NCI-H187 (cell line): Measurements from ENCODE around the gene CMIP.

Experiments used
- DNase-seq, 2 experiments: peaks; one replicate each; lab custom pipeline; 2025; lab: John Stamatoyannopoulos, UW

CMIP gene

GRCh38 chr16:81703177-81704155, 258.9 kb downstream of the CMIP start:
- no peak for DNase-seq

DNA sequence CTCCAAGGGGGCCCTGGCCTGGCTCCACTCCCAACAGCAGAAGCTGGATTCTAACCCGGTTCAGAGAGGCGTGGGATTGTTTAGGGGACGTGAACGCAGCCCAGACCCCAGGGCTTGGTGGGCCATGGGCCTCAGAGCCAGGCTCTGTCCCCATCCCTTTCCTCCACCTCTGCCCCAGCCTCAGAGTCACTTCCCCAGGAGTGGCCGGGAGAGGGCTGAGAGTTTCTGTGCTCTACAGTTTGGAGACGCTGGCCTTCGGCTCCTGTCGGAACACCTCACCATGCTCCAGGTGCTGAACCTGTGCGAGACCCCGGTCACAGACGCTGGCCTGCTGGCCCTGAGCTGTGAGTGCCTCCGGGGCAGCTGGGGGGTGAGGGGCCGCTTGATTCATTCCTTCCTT, 260.7 kb downstream of the CMIP start:
- no peak for DNase-seq

- DNase-seq = no peak
These were observed 262.0 kb downstream of the CMIP start for GRCh38 chr16:81706327-81707295.

DNA sequence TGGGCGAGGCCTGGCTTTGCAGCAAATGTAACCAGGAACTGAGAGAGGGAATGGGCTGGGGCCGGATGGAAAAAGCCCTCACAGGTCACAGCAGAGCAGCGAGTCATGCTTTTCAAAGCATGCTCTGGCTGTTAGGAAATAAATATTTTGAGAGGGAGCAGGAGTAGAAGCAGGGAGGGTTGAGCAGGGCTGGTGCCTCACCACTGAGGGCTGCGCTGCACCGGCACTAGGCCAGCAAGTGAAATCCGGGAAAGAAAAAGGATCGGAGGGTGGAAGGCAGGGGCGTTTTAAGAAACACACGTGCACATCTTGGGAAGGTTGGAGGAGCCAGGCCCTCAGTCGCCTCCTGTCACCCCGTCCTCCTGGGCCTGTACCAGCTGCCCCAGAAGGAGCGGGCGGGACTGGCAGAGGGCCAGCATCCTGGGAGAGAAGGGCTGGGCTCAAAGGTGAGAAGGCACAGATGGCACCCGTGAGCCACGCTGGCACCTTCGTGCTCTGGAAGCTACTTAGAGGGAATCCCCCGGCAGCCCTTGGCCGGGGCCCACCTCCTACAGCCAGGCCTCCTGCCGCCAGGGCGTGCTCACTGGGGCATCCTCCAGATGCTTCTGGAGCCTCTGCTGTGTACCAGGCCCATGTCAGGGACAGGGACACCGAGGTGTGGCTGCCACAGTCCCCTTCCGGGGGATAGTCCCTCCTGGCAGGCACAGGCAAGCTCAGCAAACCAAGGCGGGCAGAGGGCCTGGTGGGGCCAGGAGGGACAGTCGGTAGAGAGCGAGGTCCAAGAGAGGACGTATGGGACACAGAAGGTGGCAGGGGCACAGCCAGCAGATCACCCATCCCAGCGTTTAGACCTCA, 263.0 kb downstream of the CMIP start:
- no peak for DNase-seq

DNA sequence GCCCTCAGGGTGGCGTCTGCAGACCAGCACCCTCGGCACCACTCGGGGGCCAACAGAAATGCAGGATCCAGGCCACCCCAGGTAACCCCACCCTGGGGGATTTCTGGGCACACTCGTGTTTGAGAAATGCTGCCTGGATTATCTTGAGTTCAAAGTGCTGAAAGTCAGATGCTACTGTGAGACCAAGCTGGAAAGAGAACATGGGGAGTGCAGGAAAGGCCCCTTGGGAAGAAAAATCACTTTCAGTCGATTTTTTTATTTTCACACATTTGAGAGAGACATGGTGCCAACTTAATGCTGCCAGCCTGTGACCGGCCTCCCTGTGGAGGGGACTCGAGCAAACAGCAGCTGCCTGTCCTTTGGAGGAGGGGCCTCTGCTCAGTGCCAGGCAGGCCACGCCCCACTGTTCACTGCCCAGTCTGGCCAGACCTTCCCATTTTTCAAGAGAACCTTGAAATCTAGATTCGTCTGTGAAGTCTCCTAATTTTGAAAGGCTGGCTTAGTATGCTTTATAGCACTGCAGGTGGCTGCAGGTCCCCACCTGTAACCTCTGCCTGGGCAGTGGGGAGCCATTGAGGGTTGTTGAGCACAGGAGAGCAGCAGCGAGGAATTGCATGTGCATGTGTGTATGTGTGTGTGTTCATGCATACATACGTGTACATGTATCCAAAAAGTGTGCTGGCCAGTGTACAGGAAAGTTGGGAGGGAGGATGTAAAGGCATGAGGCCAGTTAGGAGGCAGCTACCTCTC, 263.8 kb downstream of the CMIP start:
- DNase-seq = no peak

GRCh38 chr16:81709016-81709900, 264.6 kb downstream of the CMIP start:
- DNase-seq = no peak

- no peak for DNase-seq
These were observed 265.4 kb downstream of the CMIP start for GRCh38 chr16:81710044-81710443.

DNA sequence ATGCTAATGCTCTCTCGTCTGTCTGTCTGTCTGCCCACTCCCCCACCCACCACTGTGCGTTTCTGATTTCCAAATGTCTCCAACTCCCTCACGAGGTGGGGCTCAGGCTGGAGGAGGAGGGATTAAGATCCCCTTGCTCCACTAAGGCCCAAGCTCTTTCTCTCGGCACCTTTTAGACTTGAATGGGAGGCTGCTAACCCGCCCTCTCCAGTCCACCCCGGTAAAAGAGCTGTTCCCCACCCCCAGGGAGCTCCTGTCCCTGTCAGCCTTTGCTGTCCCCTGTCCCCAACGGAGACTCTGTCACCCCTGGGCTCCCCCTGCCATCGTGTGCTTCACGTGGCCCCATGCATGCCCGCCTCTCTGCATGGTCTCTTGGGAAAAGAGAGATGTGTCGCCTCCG, 266.0 kb downstream of the CMIP start:
- DNase-seq = no peak

DNA sequence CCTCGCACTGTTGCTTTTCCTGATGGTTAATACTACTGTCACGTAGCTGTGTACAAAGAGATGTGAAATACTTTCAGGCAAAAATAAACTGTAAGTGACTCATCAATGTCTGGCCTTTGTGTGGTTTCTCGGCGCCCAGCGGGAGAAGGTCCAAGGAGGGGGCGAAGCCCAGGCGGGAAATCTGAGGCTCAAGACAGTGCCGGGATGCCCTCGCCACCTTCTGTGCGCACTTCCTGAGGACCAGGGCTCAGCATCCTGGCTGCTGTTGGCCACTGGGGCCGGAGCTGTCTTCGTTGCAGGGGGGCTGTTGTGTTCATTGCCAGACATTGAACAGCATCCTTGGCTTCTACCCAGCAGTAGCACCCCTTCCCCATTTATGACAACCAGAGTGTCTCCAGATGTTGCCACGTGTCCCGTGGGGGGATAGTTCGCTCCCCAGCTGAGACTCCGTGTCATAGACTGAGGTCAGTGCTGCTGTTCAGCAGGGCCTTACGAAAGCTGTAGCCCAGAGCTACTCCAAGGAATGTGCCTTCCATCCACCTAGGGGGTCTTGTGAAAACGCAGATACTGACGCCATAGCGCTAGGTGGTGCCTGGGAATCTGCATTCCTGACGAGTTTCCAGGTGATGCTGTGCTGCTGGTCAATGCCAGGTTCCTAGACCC, 267.2 kb downstream of the CMIP start:
- no peak for DNase-seq

- no peak for DNase-seq
These were observed 268.1 kb downstream of the CMIP start for GRCh38 chr16:81712681-81713080.

GRCh38 chr16:81713295-81713772, 268.7 kb downstream of the CMIP start:
- DNase-seq = no peak

- DNase-seq = no peak
These were observed 269.2 kb downstream of the CMIP start for GRCh38 chr16:81713796-81714195.

GRCh38 chr16:81714583-81714982, 270.0 kb downstream of the CMIP start:
- no peak for DNase-seq

DNA sequence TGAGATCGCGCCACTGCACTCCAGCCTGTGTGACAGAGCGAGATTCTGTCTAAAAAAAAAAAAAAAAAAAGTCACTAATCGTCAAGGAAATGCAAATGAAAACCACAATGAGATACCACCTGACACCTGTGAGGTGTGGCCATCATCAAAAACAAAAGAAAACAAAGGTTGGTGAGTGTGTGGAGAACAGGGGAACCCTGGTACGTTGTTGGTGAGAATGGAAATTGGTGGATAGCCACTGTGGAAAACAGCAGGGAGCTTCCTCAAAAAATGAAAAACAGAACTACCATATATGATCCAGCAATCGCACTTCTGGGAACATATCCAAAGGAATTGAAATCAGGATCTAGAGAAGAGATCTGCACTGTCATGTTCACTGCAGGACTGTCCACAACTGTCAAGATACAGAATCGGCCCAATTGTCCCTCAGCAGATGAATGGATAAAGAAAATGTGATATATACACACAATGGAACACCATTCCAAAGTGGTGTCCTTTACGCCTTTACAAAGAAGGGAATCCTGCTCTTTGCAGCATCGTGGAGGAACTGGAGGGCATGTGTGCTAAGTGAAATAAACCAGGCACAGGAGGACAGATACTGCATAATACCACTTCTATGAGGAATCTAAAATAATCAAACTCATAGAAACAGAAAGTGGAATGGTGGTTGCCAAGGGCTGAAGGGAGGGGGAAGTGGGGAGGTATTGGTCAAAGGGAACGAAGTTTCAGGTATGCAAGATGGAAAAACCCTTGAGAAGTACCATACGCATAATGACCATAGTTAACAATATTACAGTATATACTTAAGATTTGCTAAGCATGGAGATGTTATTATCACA, 271.0 kb downstream of the CMIP start:
- DNase-seq = no peak

- no peak for DNase-seq
These were observed 272.0 kb downstream of the CMIP start for GRCh38 chr16:81716478-81717225.

- DNase-seq = no peak
These were observed 273.1 kb downstream of the CMIP start for GRCh38 chr16:81717662-81718189.

DNA sequence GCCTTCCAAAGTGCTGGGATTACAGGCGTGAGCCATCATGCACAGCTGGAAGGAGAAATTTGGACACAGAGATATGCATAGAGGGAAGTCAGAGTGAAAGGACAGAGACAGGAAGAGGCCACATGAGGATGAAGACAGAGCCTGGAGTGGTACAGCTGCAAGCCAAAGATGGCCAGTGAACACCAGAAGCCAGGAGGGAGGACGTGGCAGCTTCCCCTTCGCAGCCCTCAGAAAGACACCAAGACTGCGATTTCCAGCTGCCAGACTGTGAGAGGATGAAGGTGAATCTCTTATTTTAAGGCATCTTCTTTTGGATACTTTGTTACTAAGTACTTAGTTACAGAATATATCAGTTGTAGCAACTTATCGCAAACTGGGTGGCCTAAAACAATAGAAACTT, 274.0 kb downstream of the CMIP start:
- no peak for DNase-seq
